MM.1S (cell line): ENCODE measurements around the gene KRT32.

Experiments used
- CTCF ChIP-seq: fragments of 300-600 bp; sonication (generic); IDR thresholded peaks from 2 replicates; pipeline ENCODE4 v1.5.1; 2016; ENCODE audit warnings: antibody characterized with exemption, low read length, mixed read lengths
- EZH2 ChIP-seq: fragments of 300-600 bp; sonication (generic); optimal IDR thresholded peaks from 2 replicates; pipeline ENCODE3; 2017; ENCODE audit warnings: low read depth, mild to moderate bottlenecking, antibody characterized with exemption, low read length, mixed read lengths
- EZH2phosphoT487 ChIP-seq: fragments of 300-600 bp; sonication (generic); IDR thresholded peaks from 2 replicates; pipeline ENCODE4 v1.6.1; 2018; ENCODE audit warnings: antibody characterized with exemption, low read length

DNA sequence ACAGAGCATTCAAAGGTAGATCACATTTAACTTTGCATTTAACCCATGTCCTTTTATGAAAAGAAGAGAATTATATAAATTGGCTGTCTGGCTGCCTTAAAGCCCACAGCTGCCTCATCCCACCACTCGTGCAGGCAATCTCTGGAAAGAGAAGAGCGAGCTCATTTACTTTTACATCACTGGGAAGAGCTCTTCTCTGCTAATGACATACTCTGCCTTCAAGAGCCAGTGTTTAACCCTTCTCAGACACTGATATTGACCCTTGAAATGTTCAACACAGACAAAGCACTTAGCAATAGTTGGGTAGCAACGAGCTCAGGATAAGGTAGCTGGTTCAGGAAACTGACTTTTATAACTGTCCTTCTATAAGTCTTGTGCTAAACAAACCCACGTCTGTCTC, 33.2 kb downstream of the KRT32 start:
- TF ChIP-seq CTCF (no peak), EZH2phosphoT487 (no peak), EZH2 (no peak)
